ENCODE results near the gene MARCKSL1. TPM values are rescaled to one million over a fixed set of nuclear protein-coding genes. Genes with fewer than 3 reads are reported as not detected.

MARCKSL1 gene
- total and polyA plus RNA-seq, 2 donors (not counting 1 experiment from before 2014, with no cell fraction given): 73.2 to 106 TPM

GRCh38 chr1:32376199-32376598, 40.2 kb upstream of the MARCKSL1 start:
- H3K4me3 ChIP-seq (ENCODE audit: control extremely low read depth in 1 of 5, extremely low read depth in 1 of 5, insufficient read depth in 1 of 5, low read depth in 2 of 5, low read length in 4 of 5): no peak overlapping the region
- ATAC-seq (ENCODE audit: low read depth): no peak
- Mint-ChIP-seq H3K4me3 (no peak overlapping the region), H3K27me3 (no peaks in the 10 kb centered on the region), H3K27ac (no peak overlapping the region), H3K9me3 (ENCODE audit: insufficient read depth) (no peaks in the 10 kb centered on the region), H3K4me1 (peaks cover 12% of the 10 kb centered on the region)
- H2AFZ ChIP-seq (ENCODE audit: insufficient read depth, low read depth, low read length, poor library complexity, severe bottlenecking): no peak overlapping the region
- peaks cover 10 to 13% of the 10 kb centered on the region in 2 donors for H3K4me1 ChIP-seq (ENCODE audit: control insufficient read depth in 2 of 2, insufficient read depth in 2 of 2, low read length in 2 of 2)
- no peak overlapping the region for H3K9ac ChIP-seq (ENCODE audit: low read length)
- H4K20me1 ChIP-seq (ENCODE audit: control insufficient read depth, insufficient read depth, low read length, poor library complexity, severe bottlenecking): peaks cover 22% of the 10 kb centered on the region
- H3K27me3 ChIP-seq (replicated peaks in 1 of 4; ENCODE audit: control extremely low read depth in 1 of 4, control insufficient read depth in 3 of 4, insufficient read depth in 4 of 4, low read length in 3 of 4): no peaks in the 10 kb centered on the region
- no peaks in the 10 kb centered on the region for H3K9me3 ChIP-seq (ENCODE audit: control extremely low read depth in 1 of 3, control insufficient read depth in 2 of 3, insufficient read depth in 1 of 3, low read length in 2 of 3)
- H3K4me2 ChIP-seq (replicated peaks; ENCODE audit: low read depth, low read length, poor library complexity, severe bottlenecking): no peak overlapping the region
- no peak for TF ChIP-seq EZH2 (IDR thresholded peaks at IDR 0.05; ENCODE audit: borderline replicate concordance, insufficient read depth, low read depth, low read length, poor library complexity, severe bottlenecking)
- TF ChIP-seq CTCF (IDR thresholded peaks at IDR 0.05): no peak
- DNase-seq: no peak
- WGBS (ENCODE audit: insufficient coverage): 97% methylated on average over 5 of the region's 11 CpGs
- peaks cover 6 to 83% of the 10 kb centered on the region in 2 experiments for H3K36me3 ChIP-seq (replicated peaks in 1 of 2; ENCODE audit: control extremely low read depth in 1 of 2, control insufficient read depth in 1 of 2, extremely low read depth in 1 of 2, insufficient read depth in 2 of 2, low read length in 1 of 2)
- POLR2A ChIA-PET: no interaction called here
- CTCF ChIA-PET: interaction anchor here (1.2 to 1.5 kb wide), 2 partner anchors 9 to 161 kb away, joined by 3 to 6 read pairs; no protein-coding TSS in a partner anchor
- no peak overlapping the region for H3K27ac ChIP-seq (ENCODE audit: low read length in 2 of 2)
- intact Hi-C loops (cut with micrococcal nuclease): no loop called here
- H3K79me2 ChIP-seq (ENCODE audit: control insufficient read depth, insufficient read depth, low read length): no peaks in the 10 kb centered on the region

- H3K4me2 ChIP-seq (replicated peaks; ENCODE audit: low read depth, low read length, poor library complexity, severe bottlenecking): no peak overlapping the region
Observed at GRCh38 chr1:32373996-32374592, 38.1 kb upstream of the MARCKSL1 start.

More at GRCh38 chr1:32373996-32374592, 38.1 kb upstream of the MARCKSL1 start:
- Histone ChIP-seq H2AFZ (ENCODE audit: insufficient read depth, low read depth, low read length, poor library complexity, severe bottlenecking) (no peak overlapping the region), H3K9me3 (ENCODE audit: control extremely low read depth in 1 of 3, control insufficient read depth in 2 of 3, insufficient read depth in 1 of 3, low read length in 2 of 3) (no peaks in the 10 kb centered on the region), H3K4me1 (ENCODE audit: control insufficient read depth in 2 of 2, insufficient read depth in 2 of 2, low read length in 2 of 2) (peaks cover 10 to 13% of the 10 kb centered on the region in 2 donors), H3K9ac (ENCODE audit: low read length) (no peak overlapping the region), H4K20me1 (ENCODE audit: control insufficient read depth, insufficient read depth, low read length, poor library complexity, severe bottlenecking) (peaks cover 18% of the 10 kb centered on the region), H3K27ac (ENCODE audit: low read length in 2 of 2) (no peak overlapping the region), H3K36me3 (replicated peaks in 1 of 2; ENCODE audit: control extremely low read depth in 1 of 2, control insufficient read depth in 1 of 2, extremely low read depth in 1 of 2, insufficient read depth in 2 of 2, low read length in 1 of 2) (peaks cover 2 to 67% of the 10 kb centered on the region in 2 experiments), H3K27me3 (replicated peaks in 1 of 4; ENCODE audit: control extremely low read depth in 1 of 4, control insufficient read depth in 3 of 4, insufficient read depth in 4 of 4, low read length in 3 of 4) (no peaks in the 10 kb centered on the region), H3K79me2 (ENCODE audit: control insufficient read depth, insufficient read depth, low read length) (no peaks in the 10 kb centered on the region), H3K4me3 (ENCODE audit: control extremely low read depth in 1 of 5, extremely low read depth in 1 of 5, insufficient read depth in 1 of 5, low read depth in 2 of 5, low read length in 4 of 5) (no peak overlapping the region)
- H3K9me3 Mint-ChIP-seq (ENCODE audit: insufficient read depth): no peaks in the 10 kb centered on the region
- TF ChIP-seq CTCF (IDR thresholded peaks at IDR 0.05): no peak
- TF ChIP-seq EZH2 (IDR thresholded peaks at IDR 0.05; ENCODE audit: borderline replicate concordance, insufficient read depth, low read depth, low read length, poor library complexity, severe bottlenecking): no peak
- H3K4me3 Mint-ChIP-seq: no peak overlapping the region
- peaks cover 12% of the 10 kb centered on the region for H3K4me1 Mint-ChIP-seq
- H3K27me3 Mint-ChIP-seq: no peaks in the 10 kb centered on the region
- ChIA-PET POLR2A (no interaction called here), CTCF (interaction anchor here (1.3 kb wide), 1 partner anchor 134 kb away, joined by 3 read pairs; no protein-coding TSS in a partner anchor)
- DNase-seq: no peak
- no peak overlapping the region for H3K27ac Mint-ChIP-seq
- intact Hi-C loops (cut with micrococcal nuclease): loop anchor here (5.0 kb wide), 2 partner anchors 37 to 57 kb away; partner anchors contain the start of gene MARCKSL1
- ATAC-seq (ENCODE audit: low read depth): no peak
- WGBS (ENCODE audit: insufficient coverage): no CpG with 5 or more reads among the region's 1 CpG

Measured in B cell (primary cell).